Gastrocnemius medialis (tissue), 4 donors: ENCODE results near the gene ABCB9.

ENCODE experiments used
- POLR2A ChIP-seq, 2 donors: fragments of 450-650 bp; IDR thresholded peaks; one replicate each; pipeline ENCODE4 v1.6.1; 2017; ENCODE audit warnings: antibody characterized with exemption in 2 of 2, mild to moderate bottlenecking in 2 of 2, moderate library complexity in 2 of 2
- TF ChIP-seq, protein P1 (sequence below), 5 experiments: fragments of 450-650 bp in 3 of 5; fragments of 200-600 bp in 2 of 5; sonication (generic) in 2 of 5; IDR thresholded peaks in 4 of 5; conservative IDR thresholded peaks in 1 of 5; 1 replicate in 4 of 5; 2 replicates in 1 of 5; pipeline ENCODE4 v1.5.1; 2016 to 2019; ENCODE audit warnings: antibody characterized with exemption in 5 of 5, mild to moderate bottlenecking in 3 of 5, moderate library complexity in 3 of 5

DNA sequence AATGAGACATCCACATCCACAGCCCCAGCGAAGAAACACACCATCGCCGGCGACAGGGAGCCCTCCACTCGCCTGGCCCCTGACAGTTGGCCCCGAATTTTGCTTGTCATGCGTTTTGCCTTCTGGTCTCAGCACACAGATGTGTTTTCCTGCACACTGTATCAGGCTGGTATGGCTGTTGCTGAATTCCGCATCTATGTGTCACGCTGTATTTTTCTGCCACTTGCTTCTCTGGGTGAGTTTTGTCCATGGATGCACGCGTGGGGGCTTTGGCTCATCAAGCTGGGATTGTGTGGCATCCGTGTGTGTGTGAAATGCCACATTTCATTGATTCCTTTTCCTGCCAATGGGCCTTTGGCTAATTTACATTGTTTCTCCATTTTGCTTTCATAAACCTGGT lies 40.7 kb upstream of the ABCB9 start:
- no peak for TF ChIP-seq POLR2A (IDR thresholded peaks at IDR 0.05)
- TF ChIP-seq, protein P1, sequence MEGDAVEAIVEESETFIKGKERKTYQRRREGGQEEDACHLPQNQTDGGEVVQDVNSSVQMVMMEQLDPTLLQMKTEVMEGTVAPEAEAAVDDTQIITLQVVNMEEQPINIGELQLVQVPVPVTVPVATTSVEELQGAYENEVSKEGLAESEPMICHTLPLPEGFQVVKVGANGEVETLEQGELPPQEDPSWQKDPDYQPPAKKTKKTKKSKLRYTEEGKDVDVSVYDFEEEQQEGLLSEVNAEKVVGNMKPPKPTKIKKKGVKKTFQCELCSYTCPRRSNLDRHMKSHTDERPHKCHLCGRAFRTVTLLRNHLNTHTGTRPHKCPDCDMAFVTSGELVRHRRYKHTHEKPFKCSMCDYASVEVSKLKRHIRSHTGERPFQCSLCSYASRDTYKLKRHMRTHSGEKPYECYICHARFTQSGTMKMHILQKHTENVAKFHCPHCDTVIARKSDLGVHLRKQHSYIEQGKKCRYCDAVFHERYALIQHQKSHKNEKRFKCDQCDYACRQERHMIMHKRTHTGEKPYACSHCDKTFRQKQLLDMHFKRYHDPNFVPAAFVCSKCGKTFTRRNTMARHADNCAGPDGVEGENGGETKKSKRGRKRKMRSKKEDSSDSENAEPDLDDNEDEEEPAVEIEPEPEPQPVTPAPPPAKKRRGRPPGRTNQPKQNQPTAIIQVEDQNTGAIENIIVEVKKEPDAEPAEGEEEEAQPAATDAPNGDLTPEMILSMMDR (IDR thresholded peaks at IDR 0.05 in 4 of 5, conservative IDR thresholded peaks at IDR 0.05 in 1 of 5), result no peak
